Measurements from ENCODE around the gene CHSY1.

GRCh38 chr15:101183226-101183930, 68.5 kb downstream of the CHSY1 start:
- TF ChIP-seq POLR2A (IDR thresholded peaks at IDR 0.05): no peak
- TF ChIP-seq EP300 (IDR thresholded peaks at IDR 0.05): no peak
